ENCODE measurements around the gene FARS2. TPM values are rescaled to one million over a fixed set of nuclear protein-coding genes. Genes with fewer than 3 reads are reported as not detected.

The FARS2 gene
- total and polyA plus RNA-seq, 9 of the 15 experiments (the other 6 are each of a cell fraction or from before 2014, with no cell fraction given) = 16.5 to 62.2 (median 27.0) TPM

- TF ChIP-seq FOXP4 (CRISPR knock-in tag; IDR thresholded peaks at IDR 0.05; ENCODE audit: borderline replicate concordance) = no peak
- no peak for TF ChIP-seq KAT8 (IDR thresholded peaks at IDR 0.05; ENCODE audit: low read depth)
- no peak for TF ChIP-seq CCNT2 (IDR thresholded peaks at IDR 0.05; ENCODE audit: borderline replicate concordance, extremely low read depth, insufficient read length, low read depth, low read length)
- no peak for TF ChIP-seq GTF2F1 (IDR thresholded peaks at IDR 0.05; ENCODE audit: low read depth, low read length)
- TF ChIP-seq BRCA1 (IDR thresholded peaks at IDR 0.05) = no peak
- no peak for TF ChIP-seq BRCA1 (CRISPR knock-in tag; IDR thresholded peaks at IDR 0.05)
- no peak for TF ChIP-seq POLR2AphosphoS5 (IDR thresholded peaks at IDR 0.05; ENCODE audit: control insufficient read depth, insufficient read depth, low read depth, low read length)
- TF ChIP-seq EHMT2 (IDR thresholded peaks at IDR 0.05) = no peak
- TF ChIP-seq ZNF239 (CRISPR knock-in tag; IDR thresholded peaks at IDR 0.05) = no peak
These were observed 55.6 kb downstream of the FARS2 start (continued) for GRCh38 chr6:5316951-5317350.

DNA sequence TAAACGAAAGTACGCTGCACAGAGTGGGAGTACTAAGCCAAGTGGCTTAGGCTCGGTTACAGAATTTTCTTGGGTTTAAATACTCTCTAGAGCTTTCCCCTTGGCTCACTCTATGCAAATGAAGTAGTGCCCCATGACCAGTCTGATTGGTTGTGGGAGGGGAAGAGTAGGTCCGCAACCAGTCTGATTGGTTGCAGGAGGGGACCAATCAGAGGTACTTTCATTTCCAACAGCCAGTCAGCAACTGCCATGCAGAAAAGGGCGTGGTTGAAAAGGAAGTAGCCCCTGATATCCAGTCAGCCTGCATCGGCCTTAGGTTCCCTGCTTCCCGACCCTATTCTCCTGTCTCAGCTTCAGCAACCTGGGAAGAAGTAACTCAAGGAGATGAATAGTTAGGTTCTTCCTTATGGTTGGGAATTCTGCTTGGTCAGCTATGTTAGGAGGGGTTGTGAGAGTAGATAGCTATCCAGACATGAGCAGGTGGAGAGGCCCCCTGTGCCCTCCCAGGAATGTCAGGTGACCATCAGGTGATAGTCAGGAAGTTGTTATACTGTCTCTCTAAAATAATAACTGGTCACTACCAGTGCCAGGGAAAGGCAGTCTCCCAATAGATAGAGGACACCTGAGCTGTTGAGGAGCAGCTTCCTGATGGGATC lies 57.4 kb downstream of the FARS2 start:
- intact Hi-C loops (cut with micrococcal nuclease) = no loop called here
- no peaks in the 10 kb centered on the region for H3K9me1 ChIP-seq (ENCODE audit: control insufficient read depth, insufficient read depth, low read length)
- ATAC-seq = peak; percentile 60
- H3K27me3 ChIP-seq (ENCODE audit: control insufficient read depth in 2 of 2, insufficient read depth in 2 of 2, low read length in 2 of 2) = no peaks in the 10 kb centered on the region
- H3K36me3 ChIP-seq (ENCODE audit: control insufficient read depth, insufficient read depth, low read length) = no peaks in the 10 kb centered on the region
- no peaks in the 10 kb centered on the region for H3K4me1 ChIP-seq (replicated peaks in 1 of 2; ENCODE audit: control insufficient read depth in 2 of 2, insufficient read depth in 2 of 2, low read length in 2 of 2)
- no peak overlapping the region for H3K9ac ChIP-seq (ENCODE audit: insufficient read depth in 1 of 2, low read depth in 2 of 2, low read length in 2 of 2)
- WGBS (ENCODE audit: insufficient coverage, low coverage, missing lambda C conversion rate) = 76% methylated on average over 7 of the region's 7 CpGs
- no peak for DNase-seq (ENCODE audit: extremely low read depth in 1 of 4, low spot score in 3 of 4)
- no peak overlapping the region for H2AFZ ChIP-seq (ENCODE audit: low read depth, low read length)
- in situ Hi-C loops (cut with MboI) = no loop called here
- ChIA-PET POLR2A (no interaction called here), CTCF (ENCODE audit: low intra/inter-chr PET ratio) (no interaction called here)
- peak; percentile 65 for FAIRE-seq
- no peak overlapping the region for H3K4me2 ChIP-seq (ENCODE audit: insufficient read depth, low read length)
- no peak overlapping the region for H3K27ac ChIP-seq (ENCODE audit: extremely low read depth, low read depth, low read length)
- H3K9me3 ChIP-seq (replicated peaks; ENCODE audit: control insufficient read depth, insufficient read depth, low read depth, low read length) = no peaks in the 10 kb centered on the region
- no TSS peak for BruUV-seq (replicated peaks)
- H3K4me3 ChIP-seq = no peak overlapping the region
- H4K20me1 ChIP-seq (replicated peaks; ENCODE audit: control insufficient read depth, insufficient read depth, low read length) = no peaks in the 10 kb centered on the region
- H3K79me2 ChIP-seq (ENCODE audit: control insufficient read depth, insufficient read depth, low read length) = no peaks in the 10 kb centered on the region
- TF ChIP-seq TEAD4 (IDR thresholded peaks at IDR 0.05; ENCODE audit: low read length) (no peak), TEAD4 (CRISPR knock-in tag; IDR thresholded peaks at IDR 0.05; ENCODE audit: borderline replicate concordance) (no peak), C11orf30 (IDR thresholded peaks at IDR 0.05; ENCODE audit: low read depth) (peak; percentile 26; the same call in 1 of the 2 replicates), LARP7 (IDR thresholded peaks at IDR 0.05) (no peak), PREB (CRISPR knock-in tag; IDR thresholded peaks at IDR 0.05) (no peak), NFYB (IDR thresholded peaks at IDR 0.05; ENCODE audit: extremely low read depth, insufficient read length) (peak; percentile 44), BRCA1 (IDR thresholded peaks at IDR 0.05) (no peak), BRCA1 (CRISPR knock-in tag; IDR thresholded peaks at IDR 0.05) (no peak), ZNF57 (CRISPR knock-in tag; IDR thresholded peaks at IDR 0.05) (no peak), SMC3 (conservative IDR thresholded peaks at IDR 0.05; ENCODE audit: insufficient read depth, low read depth, low read length) (no peak)
